CD4-positive, alpha-beta T cell treated with Interleukin-2 at 100 ng/mL for 4 hours (primary cell): ENCODE measurements around the gene TTLL8.
"Not testable (repeated sequence)": the region's sequence is repeated elsewhere in the genome, so short reads cannot be mapped to it uniquely, and the experiment has no call there.

ENCODE experiments used
- DNase-seq: peaks from one replicate; pipeline ENCODE4 v3.0.0-alpha.2; 2020; ENCODE audit warnings: low spot score

The TTLL8 gene

GRCh38 chr22:49983148-49984042, 74.7 kb downstream of the TTLL8 start:
- peak; percentile 46 for DNase-seq

- not testable (repeated sequence) for DNase-seq
These were observed 76.3 kb downstream of the TTLL8 start for GRCh38 chr22:49981799-49982198.

- DNase-seq: peak; percentile 53
These were observed 78.4 kb downstream of the TTLL8 start for GRCh38 chr22:49979587-49980264.

DNA sequence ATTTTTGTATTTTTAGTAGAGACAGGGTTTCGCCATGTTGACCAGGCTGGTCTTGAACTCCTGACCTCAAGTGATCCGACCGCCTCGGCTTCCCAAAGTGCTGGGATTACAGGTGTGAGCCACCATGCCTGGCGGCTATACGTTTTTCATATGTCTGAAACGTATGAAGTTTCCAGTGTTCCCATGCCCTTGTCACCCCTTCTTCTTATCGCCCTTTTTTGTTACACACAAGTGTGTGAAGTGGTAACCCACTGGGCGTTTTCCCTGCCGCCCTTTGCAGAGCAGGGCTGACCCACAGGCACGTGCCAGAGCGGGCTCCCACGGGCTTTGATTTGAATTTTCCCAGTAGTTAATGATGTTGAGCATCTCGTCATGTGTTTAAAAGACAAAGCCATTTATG, 80.5 kb downstream of the TTLL8 start:
- DNase-seq: no peak

GRCh38 chr22:49976439-49977175, 81.5 kb downstream of the TTLL8 start:
- peak; percentile 60 for DNase-seq

GRCh38 chr22:49975543-49976389, 82.3 kb downstream of the TTLL8 start:
- no peak for DNase-seq

DNA sequence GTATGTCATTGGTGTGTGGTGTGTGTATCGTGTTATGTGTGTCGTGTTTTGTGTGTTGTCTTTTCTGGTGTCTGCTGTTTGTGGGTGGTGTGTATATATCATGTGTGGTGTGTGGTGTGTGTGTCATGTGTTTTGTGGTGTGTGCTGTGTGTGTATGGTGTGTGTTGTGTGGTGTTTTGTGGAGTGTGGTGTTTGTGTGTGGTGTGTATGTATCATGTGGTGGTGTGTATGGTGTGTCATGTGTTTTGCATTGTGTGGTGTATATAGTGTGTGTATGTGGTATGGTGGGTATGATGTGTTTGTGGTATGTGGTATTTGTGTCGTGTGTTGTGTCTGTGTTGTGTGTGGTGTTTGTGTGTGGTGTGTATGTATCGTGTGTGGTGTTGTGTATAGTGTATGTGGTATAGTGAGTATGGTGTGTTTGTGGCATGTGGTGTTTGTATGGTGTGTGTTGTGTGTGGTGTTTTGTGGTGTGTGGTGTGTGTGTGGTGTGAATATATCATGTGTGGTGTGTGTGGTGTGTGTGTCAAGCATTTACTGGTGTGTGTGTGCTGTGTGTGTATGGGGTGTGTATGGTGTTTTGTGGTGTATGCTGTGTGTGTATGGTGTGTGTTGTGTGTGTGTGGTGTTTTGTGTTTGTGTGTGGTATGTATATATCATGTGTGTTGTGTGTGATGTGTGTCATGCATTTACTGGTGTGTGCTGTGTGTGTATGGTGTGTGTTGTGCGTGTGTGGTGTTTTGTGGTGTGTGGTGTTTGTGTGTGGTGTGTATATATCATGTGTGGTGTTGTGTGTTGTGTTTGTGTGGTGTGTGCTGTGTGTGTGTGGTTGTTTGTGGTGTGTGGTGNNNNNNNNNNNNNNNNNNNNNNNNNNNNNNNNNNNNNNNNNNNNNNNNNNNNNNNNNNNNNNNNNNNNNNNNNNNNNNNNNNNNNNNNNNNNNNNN, 84.8 kb downstream of the TTLL8 start:
- no peak for DNase-seq

DNA sequence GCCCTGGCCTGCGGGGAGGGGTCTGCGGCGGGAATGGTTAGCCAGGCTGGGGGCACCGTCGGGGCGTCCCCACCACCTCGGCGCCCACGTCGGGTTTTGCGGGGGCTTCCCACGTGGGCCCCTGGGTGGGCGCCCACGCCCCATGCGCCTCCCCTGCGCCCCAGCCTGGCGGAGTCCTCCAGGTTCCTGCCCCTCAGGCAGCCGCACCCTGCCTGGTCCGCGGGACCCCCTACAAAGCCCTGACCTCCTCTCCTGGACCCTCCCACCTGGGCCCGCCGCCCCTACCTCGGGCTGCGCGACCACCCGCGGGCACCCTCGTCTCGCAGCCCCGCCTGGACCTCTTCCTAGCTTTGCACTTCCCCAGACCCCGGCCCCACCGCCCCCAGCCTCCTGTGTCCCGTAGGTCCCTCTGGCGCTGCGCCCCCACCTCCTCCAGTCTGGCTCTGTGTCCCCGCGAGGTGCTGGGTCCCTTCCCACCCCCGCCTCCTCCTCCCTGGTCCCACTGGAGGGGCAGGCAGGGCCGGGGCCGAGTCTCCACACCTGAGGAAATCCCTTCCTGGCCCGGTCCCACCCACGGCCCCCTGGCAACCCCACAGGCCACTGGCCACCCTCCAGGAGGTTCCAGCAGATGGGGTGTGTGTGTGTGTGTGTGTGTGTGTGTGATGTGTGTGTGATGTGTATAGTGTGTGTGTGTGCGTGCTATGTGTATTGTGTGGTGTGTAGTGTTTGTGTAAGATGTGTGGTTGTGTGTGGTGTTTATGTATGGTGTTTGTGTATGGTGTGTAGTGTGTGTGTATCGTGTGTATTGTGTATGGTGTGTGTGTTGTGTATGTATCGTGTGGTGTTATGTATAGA, 85.7 kb downstream of the TTLL8 start:
- DNase-seq: no peak

- no peak for DNase-seq
These were observed 86.6 kb downstream of the TTLL8 start for GRCh38 chr22:49971232-49972162.

- DNase-seq: peak; percentile 96
These were observed 87.4 kb downstream of the TTLL8 start for GRCh38 chr22:49970528-49971231.

GRCh38 chr22:49969751-49970527, 88.2 kb downstream of the TTLL8 start:
- no peak for DNase-seq

DNA sequence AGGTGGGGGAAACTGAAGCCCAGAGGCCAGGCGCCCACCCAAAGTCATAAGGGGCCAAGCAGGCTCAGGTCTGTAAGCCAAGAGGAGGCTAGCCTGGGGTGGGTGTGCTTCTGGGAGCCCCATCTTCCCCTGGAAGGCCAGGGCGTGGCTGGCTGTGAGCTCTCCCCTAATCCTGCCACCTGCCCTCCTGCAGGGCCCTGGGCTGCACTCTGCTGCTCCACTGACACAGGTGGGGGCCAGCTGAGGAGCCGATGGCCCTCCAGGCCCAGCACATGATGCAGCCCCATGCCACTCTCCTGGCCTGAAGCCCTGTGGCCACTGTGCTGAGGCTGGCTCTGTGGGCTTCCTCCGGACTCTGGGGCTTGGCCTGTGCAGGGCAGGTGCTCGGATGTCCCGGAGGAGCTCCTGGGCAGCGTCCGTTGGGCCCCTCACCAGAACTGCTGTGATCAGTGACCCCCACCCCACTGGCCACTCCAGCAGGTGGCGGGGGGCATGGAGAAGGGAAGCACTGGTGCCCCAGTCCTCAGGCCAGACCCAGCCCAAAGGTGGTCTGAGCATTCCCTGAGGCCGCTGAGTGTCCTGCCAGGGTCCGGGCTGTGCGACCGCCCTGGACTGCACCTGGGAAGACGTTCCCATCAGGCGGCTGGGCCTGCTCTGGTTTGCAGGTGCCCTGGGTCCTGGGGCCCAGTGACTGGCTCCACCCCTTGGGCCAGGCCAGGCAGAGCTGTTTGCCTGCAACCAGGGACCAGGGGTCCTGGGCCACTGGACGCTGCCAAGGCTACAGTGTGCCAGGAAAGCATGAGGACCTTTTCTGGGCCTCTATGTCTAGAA, 89.1 kb downstream of the TTLL8 start:
- no peak for DNase-seq
